Measurements from ENCODE around the gene WDR36. TPM values are rescaled to one million over a fixed set of nuclear protein-coding genes. Genes with fewer than 3 reads are reported as not detected.
A peak's percentile ranks its signal among the peaks of the same experiment; 100 is the strongest.

Gene WDR36
- total and polyA plus RNA-seq, 7 donors = 2.4 to 22.8 (median 14.4) TPM

DNA sequence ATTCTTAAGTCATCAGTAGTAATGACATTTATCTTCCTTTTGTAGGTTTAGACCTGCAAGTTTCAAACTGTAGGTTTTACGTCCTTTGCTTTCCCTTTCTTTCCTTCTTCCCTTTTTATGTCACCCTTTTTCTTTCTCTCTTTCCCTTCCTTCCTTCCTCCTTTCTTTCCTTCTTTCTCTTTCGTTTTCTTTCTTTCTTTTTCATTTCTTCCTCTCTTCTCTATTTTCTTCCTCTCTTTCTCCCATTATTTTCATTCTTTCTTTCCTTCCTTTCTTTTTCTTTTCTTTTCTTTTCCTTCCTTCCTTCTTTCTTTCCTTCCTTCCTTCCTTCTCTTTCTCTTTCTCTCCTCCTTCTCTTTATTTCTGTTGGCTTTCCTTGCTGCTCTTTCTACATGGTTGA, 59.9 kb downstream of the WDR36 start:
- intact Hi-C loops (cut with DNase I) = loop anchor here (10.0 kb wide), 1 partner anchor 993 kb away; no protein-coding TSS in a partner anchor
- no peak for DNase-seq
- 57 to 68% methylated on average over 2 of the region's 2 CpGs for WGBS, 2 donors
- Histone ChIP-seq H3K27me3 (no peaks in the 10 kb centered on the region), H3K4me1 (peaks cover 0 to 6% (median 1%) of the 10 kb centered on the region in 4 donors), H3K27ac (no peak overlapping the region), H3K9me3 (no peaks in the 10 kb centered on the region), H3K36me3 (no peaks in the 10 kb centered on the region), H3K4me3 (no peak overlapping the region)
- no peak for TF ChIP-seq POLR2AphosphoS5 (IDR thresholded peaks at IDR 0.05)
- TF ChIP-seq, protein P1, sequence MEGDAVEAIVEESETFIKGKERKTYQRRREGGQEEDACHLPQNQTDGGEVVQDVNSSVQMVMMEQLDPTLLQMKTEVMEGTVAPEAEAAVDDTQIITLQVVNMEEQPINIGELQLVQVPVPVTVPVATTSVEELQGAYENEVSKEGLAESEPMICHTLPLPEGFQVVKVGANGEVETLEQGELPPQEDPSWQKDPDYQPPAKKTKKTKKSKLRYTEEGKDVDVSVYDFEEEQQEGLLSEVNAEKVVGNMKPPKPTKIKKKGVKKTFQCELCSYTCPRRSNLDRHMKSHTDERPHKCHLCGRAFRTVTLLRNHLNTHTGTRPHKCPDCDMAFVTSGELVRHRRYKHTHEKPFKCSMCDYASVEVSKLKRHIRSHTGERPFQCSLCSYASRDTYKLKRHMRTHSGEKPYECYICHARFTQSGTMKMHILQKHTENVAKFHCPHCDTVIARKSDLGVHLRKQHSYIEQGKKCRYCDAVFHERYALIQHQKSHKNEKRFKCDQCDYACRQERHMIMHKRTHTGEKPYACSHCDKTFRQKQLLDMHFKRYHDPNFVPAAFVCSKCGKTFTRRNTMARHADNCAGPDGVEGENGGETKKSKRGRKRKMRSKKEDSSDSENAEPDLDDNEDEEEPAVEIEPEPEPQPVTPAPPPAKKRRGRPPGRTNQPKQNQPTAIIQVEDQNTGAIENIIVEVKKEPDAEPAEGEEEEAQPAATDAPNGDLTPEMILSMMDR (IDR thresholded peaks at IDR 0.05) = no peak
- TF ChIP-seq POLR2A (IDR thresholded peaks at IDR 0.05) = no peak
- no peak for TF ChIP-seq EP300 (IDR thresholded peaks at IDR 0.05)

DNA sequence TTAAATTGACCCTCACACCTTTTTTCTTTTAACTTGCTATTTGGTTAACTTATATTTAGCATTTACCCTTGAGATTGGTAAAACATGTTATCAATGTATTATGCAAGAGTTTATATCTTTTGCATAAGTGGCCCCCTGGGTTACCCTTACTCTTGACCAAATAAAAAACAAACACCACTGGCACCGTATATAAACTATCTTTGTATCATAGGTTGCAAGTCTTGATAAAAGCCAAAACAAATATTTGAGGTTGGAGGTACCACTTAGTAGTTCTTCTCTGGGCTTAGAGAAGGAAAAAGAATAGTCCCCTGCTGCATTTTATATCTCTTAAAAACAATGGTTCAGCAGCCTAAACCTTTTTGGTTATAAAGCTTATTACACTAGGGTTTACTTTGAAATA, 61.3 kb downstream of the WDR36 start:
- Histone ChIP-seq H3K27me3 (no peaks in the 10 kb centered on the region), H3K27ac (no peak overlapping the region), H3K9me3 (no peaks in the 10 kb centered on the region), H3K36me3 (no peaks in the 10 kb centered on the region), H3K4me1 (peaks cover 0 to 6% (median 1%) of the 10 kb centered on the region in 4 donors), H3K4me3 (no peak overlapping the region)
- 18 to 60% methylated on average over 1 of the region's 1 CpG for WGBS, 2 donors
- no peak for DNase-seq
- intact Hi-C loops (cut with DNase I) = loop anchor here (10.0 kb wide), 1 partner anchor 991 kb away; no protein-coding TSS in a partner anchor
- TF ChIP-seq POLR2A (IDR thresholded peaks at IDR 0.05) (no peak), EP300 (IDR thresholded peaks at IDR 0.05) (no peak), POLR2AphosphoS5 (IDR thresholded peaks at IDR 0.05) (no peak)
- TF ChIP-seq, protein P1 (IDR thresholded peaks at IDR 0.05) = no peak

DNA sequence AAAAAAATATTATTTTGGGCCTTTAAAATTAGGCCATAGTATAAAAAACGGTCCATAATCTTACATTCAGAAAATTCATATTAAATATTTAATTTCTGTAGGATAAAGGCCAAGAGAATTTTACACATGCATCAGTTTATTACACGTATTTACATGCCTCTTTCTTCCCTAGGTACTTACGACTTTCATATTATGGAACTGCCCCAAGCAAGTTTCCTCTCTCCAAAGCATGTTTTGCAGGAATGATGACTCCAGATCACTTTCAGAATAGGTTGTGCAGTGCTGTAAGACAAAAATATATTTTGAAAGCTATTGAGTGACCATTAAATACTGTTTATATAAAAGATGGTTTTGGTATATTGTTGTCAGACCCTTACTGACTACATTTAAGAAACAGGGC, 61.8 kb downstream of the WDR36 start:
- 64 to 85% methylated on average over 3 of the region's 3 CpGs for WGBS, 2 donors
- no peak overlapping the region for H3K4me3 ChIP-seq
- no peaks in the 10 kb centered on the region for H3K27me3 ChIP-seq
- no peak for DNase-seq
- H3K4me1 ChIP-seq = peaks cover 0 to 6% (median 1%) of the 10 kb centered on the region in 4 donors
- no peak for TF ChIP-seq POLR2AphosphoS5 (IDR thresholded peaks at IDR 0.05)
- no peak for TF ChIP-seq POLR2A (IDR thresholded peaks at IDR 0.05)
- TF ChIP-seq, protein P1 (IDR thresholded peaks at IDR 0.05) = no peak
- TF ChIP-seq EP300 (IDR thresholded peaks at IDR 0.05) = no peak
- H3K36me3 ChIP-seq = no peaks in the 10 kb centered on the region
- intact Hi-C loops (cut with DNase I) = loop anchor here (10.0 kb wide), 1 partner anchor 991 kb away; no protein-coding TSS in a partner anchor
- H3K9me3 ChIP-seq = no peaks in the 10 kb centered on the region
- H3K27ac ChIP-seq = no peak overlapping the region

DNA sequence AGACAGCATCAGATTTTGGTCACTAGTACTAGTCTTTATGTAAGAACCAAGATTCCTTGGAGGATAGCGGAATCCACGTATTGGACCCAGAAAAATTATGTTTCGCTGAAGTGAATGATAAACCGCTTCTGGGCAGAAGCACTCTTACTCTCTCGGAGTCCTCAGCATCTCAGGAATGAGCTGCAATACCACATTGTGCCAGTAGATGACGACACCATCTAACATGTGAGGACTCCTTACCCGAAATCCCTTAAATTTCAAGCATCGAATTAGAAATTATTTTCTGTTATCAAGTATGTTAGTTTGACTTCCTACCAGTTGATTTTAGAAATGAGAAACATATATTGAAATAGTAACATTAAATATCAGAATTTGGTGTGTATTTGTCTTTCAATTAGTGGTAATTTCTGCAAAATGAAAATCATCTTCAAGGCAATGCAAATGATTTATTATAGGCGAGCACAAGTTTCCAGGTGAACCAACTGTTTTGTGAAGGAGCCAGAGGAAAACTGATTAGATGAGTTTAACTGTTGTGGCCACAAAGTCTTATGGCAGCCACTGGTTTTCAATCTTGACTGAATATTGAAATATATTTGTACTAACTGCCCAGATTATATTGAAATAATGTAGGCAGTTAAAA, 66.1 kb downstream of the WDR36 start:
- Histone ChIP-seq H3K9me3 (no peaks in the 10 kb centered on the region), H3K36me3 (no peaks in the 10 kb centered on the region), H3K4me3 (no peak overlapping the region), H3K4me1 (no peaks in the 10 kb centered on the region), H3K27me3 (no peaks in the 10 kb centered on the region), H3K27ac (no peak overlapping the region)
- TF ChIP-seq EP300 (IDR thresholded peaks at IDR 0.05) = no peak
- TF ChIP-seq, protein P1 (IDR thresholded peaks at IDR 0.05) = peak; percentile 77 to 99 (median 94)
- intact Hi-C loops (cut with DNase I) = loop anchor here (1.0 to 10.0 kb wide), 2 partner anchors 121 to 987 kb away; no protein-coding TSS in a partner anchor
- DNase-seq = peak; percentile 78
- 10 to 18% methylated on average over 9 of the region's 9 CpGs for WGBS, 2 donors

Measured in sigmoid colon (tissue), 7 donors.